ENCODE measurements around the gene TPX2.

TPX2 gene

DNA sequence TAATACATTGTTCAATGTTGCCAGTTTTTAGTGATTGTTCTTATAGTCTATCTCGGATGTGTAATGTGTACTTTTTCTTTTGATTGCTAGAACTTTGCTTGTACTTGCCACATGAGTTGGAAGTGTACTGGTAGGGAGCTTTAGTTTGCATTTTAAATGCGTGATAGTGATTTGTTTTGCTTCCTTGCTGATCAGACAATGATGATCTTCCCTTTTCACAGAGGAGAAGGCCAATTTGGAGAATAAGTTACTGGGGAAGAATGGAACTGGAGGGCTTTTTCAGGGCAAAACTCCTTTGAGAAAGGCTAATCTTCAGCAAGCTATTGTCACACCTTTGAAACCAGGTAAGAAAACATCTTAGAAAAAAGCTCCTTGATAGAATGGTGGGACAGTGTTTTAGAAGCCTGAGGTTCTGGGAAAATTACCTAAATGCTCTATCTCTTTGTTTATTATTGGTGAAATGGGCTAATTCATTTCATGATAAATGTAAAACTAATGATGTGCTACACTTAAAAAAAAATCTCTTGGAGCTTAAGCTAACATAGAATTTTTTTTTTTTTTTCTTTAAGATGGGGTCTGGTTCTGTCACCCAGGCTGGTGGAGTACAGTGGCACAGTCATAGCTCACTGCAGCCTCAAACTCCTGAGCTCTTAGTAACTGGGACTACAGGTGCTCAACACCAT lies 20.9 kb downstream of the TPX2 start:
- DNase-seq (ENCODE audit: low read depth in 1 of 2, low spot score in 1 of 2): no peak

DNA sequence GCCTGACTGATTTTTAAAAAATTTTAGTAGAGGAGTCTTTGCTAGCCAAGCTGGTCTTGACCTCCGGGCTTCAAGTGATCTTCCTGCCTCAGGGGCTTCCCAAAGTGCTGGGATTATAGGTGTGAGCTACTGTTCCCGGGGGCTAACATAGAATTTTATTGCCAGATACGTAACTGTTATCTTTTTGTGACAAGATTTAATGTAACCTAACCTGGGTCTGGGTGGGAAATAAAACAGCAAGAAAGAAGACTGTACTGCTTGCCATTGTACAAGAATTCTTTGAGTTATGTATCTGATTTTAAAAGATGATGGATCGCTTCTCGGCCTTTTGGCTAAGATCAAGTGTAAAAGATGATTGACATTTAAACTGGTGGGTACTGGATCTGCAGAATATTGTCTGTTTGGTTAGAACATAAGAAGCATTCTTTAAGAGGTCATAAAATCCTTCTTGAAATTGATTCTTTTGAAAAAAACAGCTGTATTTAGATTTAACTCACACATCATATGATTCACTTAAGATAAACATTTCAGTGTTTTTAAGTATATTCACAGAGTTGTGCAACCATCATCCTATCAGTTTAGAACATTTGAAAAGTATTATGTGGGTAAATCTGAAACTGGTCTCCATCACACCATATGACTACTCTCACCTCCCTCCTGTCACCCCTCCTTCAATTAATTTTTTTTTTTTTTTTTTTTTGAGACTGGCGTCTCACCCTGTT lies 21.6 kb downstream of the TPX2 start:
- DNase-seq (ENCODE audit: low read depth in 1 of 2, low spot score in 1 of 2): no peak

DNA sequence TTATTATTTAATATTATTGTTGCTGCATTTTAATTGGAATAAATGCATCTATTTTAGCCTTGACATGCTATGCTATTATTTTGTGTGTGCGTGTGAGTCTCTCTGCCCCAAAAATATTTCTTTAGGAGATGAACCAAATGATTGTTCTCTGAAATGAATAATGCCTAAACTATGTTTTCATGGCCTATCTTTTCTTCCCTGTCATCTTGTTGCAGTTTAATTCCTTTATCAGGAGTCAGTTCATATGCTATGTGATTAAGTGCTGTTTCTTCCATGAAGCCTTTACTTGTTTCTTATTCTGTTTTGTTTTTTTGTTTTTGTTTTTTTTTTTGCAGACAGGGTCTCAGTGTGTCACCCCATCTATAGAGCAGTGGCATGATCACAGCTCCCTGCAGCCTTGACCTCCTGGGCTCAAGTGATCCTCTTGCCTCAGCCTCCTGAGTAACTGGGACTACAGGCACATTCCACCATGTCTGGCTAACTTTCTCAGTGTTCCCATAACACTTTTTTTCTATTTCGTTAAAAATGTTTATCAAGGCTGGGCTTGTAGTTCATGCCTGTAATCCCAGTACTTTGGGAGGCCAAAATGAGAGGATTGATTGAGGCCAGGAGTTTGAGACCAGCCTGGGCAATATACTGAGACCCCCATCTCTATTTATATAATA lies 25.7 kb downstream of the TPX2 start:
- DNase-seq (ENCODE audit: low read depth in 1 of 2, low spot score in 1 of 2): no peak

DNA sequence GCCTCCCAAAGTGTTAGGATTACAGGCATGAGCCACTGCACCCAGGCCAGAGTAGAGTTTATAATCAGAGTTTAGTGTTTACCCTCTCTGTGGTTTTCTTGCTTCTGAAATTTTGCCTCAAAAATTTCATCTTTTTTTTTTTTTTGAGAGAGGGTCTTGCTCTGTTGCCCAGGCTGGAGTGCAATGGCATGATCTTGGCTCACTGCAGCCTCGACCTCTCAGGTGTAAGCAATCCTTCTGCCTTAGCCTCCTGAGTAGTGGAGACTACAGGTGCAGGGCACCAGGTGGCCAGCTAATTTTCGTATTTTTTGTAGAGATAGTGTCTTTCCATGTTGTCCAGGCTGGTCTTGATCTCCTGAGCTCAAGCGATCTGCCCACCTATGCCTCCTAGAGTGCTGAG lies 28.7 kb downstream of the TPX2 start:
- DNase-seq (ENCODE audit: low read depth in 1 of 2, low spot score in 1 of 2): no peak

DNA sequence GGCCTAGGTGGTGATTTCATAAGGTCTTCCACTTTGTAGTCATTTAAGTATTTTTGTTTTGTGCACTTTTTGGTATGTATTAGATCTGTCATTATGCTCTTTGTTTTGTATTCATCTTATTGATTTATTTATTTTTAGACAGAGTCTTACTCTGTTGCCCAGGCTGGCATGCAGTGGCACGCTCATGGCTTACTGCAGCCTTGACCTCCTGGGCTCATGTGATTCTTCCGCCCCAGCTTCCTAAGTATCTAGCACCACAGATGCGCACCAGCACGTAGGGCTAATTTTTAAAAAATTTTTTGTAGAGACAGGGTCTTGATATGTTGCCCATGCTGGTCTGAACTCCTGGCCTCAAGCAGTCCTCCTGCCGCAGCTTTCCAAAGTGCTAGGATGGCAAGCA lies 30.6 kb downstream of the TPX2 start:
- no peak for DNase-seq (ENCODE audit: low read depth in 1 of 2, low spot score in 1 of 2)

DNA sequence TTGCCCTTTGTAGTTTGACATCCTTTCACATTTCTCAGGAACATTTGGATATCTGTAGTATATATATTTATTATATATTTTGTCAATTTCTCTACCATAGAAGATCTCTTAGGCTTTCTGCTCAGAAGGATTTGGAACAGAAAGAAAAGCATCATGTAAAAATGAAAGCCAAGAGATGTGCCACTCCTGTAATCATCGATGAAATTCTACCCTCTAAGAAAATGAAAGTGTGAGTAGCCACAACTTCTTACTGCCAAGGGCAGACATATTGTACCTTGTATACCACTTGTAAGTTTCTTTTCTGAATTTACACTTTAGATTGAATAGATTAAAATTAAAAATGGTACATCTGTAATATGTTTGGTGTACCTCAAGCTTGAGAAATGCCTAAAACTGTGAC lies 31.2 kb downstream of the TPX2 start:
- DNase-seq (ENCODE audit: low read depth in 1 of 2, low spot score in 1 of 2): no peak

DNA sequence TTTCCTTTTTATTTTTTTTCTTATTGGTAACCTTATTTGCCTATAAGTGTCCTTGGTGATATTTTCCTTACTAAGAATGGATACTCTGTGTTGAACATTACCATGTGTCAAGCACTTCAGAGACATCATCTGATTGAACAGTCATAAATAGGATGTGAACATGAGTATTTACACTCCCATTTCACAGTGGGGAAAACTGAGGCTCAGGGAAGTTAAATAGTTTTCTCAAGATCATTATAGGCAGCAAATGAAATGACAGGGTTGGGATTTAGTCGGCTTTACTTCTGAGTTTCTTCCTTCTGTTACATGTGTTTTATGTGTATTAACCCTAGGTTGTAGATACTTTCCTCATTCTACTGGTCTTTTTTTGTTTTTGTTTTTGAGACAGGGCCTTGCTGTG lies 35.3 kb downstream of the TPX2 start:
- no peak for DNase-seq (ENCODE audit: low read depth in 1 of 2, low spot score in 1 of 2)

DNA sequence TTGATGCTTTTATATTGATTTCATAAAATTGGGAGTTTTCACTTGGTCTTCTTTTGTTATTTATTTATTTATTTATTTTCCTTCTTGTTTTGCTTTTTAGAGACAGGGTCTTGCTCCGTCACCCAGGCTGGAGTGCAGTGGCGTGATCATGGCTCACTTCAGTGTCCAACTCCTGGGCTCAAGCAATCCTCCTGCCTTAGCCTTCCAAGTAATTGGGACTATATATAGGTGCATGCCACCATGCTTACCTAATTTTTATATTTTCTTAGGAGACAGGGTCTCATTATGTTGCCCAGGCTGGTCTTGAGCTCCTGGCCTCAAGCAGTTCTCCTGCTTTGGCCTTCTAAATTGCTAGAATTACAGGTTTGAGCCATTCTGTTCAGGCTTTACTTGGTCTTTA lies 41.7 kb downstream of the TPX2 start:
- no peak for DNase-seq (ENCODE audit: low read depth in 1 of 2, low spot score in 1 of 2)

DNA sequence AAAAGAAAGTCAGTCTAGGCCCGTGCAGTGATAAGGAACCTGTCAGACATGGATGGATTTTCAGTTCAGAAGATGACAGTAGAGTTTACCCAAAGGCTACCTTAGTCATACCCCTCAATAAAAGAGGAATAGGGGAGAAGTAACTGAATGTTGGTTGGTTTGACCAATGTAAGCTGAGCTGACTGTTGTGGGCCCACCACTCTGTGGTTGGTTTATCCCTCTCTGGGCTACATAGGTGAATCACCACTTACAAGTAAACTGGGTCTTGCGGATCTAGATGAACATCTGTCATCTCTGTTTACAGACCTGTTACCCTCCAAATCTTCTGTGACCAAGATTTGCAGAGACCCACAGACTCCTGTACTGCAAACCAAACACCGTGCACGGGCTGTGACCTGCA lies 42.9 kb downstream of the TPX2 start:
- no peak for DNase-seq (ENCODE audit: low read depth in 1 of 2, low spot score in 1 of 2)

DNA sequence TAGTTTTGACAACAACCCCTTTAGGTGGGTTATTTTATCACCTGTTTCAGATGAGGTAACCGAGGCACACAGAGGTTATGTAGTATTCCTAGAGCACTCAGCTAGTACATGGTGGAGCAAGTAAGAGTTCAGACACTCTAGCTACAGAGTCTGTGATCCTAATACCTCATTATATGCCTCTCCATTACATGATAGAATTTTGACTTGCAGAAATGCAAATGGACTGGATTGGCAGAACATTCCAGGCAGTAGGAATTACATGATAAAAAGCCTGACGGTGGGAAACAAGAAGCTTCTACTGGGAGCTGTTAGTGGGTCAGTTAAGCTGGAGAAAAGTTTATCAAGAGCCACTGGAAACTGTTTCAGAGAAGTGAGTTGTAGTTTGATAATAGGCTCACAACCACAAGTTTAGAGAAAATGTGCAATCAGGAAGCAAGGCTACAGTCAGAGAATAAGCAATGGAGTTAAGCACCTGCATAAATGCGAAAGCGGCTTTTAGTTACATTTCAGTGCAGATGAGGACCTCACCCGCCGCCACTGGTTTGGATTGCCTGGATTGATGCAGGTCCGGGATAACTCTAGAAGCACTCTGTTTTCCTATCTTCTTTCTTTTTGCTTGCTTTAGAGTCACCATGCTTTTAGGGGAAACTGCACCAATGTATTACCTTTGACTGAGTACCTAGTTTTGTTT lies 45.4 kb downstream of the TPX2 start:
- no peak for DNase-seq (ENCODE audit: low read depth in 1 of 2, low spot score in 1 of 2)

DNA sequence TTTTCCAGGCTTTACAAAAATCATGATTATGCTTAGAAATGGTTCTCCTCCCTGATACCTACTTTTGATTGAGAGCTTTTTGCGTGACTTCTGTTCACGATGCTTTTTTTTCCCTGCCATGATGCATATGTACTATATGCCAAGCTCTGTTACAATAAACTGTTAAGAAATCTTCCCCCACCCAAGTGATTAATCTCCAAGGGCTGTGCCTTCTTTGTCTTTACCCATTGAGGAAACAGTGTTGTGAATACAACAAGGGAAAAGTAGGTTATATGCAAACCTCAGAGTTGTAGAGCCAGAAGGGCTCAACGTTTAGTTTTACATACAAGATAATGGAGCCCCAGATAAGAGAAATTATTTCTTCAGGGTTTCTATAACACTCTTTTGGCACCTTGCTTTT lies 46.0 kb downstream of the TPX2 start:
- DNase-seq (ENCODE audit: low read depth in 1 of 2, low spot score in 1 of 2): no peak

DNA sequence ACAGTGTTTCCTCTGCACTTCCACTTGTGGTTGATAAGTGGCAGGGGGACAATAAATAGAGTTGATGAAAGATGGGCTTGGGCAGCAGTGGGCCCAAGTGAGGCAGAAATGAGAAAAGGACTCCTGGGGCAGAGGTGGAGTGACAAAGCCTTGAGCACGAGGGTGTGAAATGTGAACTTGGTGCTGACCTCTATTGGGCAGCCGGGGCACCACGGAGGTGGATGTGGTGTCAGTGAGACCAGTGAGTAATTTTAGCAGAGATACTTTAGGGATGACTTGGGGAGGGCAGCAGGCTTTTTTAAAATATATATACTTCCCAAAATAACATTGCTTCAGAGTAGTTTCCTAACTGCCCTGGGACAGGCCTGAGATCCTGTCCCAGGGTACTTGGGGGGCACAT lies 49.5 kb downstream of the TPX2 start:
- no peak for DNase-seq (ENCODE audit: low read depth in 1 of 2, low spot score in 1 of 2)

DNA sequence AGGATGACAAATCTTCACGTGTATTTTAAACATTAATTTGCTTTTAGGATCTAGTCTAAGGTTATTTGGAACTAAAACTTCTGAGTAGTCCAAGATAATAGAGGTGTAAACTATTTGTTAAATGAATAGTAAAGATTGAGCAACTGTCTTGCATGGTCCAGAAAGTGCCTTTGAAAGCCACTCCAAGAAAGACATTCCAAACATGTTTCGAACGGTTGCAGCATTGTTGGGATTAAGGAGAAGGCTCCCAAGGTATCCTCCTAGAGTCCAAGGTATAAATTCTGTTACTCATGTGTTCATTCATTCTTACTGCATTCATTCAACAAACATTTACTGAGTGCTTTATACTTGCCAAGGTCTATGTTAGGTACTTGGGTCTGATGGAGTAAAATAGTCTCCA lies 51.3 kb downstream of the TPX2 start:
- DNase-seq (ENCODE audit: low read depth in 1 of 2, low spot score in 1 of 2): no peak

DNA sequence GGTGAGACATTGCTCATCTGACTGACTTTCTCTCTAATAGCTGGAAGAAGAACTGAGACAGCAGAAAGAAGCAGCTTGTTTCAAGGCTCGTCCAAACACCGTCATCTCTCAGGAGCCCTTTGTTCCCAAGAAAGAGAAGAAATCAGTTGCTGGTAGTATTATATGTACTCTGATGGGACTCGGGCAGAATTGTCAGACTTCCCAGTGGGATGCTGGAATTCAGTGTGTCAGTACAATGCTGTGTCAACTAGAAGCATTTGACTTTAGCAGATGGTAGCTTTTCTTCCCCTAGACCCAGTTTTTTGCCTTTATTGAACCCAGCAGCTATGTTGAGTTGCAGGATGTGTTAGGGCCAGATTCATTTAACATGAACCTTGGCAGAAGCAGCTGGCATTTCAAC lies 58.3 kb downstream of the TPX2 start:
- no peak for DNase-seq (ENCODE audit: low read depth in 1 of 2, low spot score in 1 of 2)

DNA sequence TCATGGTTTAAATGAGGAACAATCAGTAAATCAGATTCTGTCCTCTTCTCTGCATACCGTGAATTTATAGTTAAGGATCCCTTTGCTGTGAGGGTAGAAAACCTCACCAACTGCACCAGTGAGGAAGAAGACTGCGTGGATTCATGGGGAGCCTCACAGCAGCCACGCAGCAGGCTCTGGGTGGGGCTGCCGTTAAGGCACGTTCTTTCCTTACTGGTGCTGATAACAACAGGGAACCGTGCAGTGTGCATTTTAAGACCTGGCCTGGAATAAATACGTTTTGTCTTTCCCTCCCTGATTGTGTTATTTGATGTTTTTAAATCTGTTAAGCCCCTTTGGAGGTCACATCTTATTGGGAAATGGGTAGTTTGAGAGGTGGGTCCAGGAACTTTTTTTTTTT lies 62.4 kb downstream of the TPX2 start:
- no peak for DNase-seq (ENCODE audit: low read depth in 1 of 2, low spot score in 1 of 2)

DNA sequence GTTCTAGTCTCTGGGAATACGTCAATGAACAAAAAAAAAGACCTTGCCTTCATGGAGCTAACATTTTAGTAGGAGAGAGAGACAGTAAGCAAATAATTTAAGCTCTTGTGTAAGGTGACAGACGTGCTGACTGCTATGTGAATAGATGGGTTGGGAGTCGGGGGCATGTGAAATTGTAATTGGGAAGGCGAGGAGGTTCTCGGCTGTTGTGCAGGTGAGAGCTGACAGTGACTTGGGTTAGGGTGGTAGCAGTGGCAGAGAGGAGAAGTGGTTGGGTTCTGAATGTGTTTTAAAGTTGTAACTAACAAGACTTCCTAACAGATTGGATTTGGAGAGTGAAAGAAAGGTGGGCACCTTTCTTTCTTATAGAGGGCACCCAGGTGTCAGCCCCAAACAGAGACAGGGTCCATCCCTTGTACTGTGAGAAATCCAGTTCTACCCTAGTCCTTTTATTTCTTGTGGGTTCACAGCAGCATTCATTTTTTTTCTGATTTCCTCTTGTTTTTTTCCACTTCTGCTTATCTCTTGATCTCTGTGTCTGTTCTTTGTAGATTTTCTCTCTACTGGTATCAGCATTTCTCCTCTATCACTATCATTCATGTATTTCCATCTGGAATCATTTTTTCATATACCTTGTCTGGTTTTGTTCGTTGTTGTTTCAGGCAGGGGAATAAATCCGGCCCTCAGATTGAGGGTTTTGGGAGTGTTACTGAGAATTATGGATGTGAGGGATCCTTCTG lies 64.6 kb downstream of the TPX2 start:
- no peak for DNase-seq (ENCODE audit: low read depth in 1 of 2, low spot score in 1 of 2)

DNA sequence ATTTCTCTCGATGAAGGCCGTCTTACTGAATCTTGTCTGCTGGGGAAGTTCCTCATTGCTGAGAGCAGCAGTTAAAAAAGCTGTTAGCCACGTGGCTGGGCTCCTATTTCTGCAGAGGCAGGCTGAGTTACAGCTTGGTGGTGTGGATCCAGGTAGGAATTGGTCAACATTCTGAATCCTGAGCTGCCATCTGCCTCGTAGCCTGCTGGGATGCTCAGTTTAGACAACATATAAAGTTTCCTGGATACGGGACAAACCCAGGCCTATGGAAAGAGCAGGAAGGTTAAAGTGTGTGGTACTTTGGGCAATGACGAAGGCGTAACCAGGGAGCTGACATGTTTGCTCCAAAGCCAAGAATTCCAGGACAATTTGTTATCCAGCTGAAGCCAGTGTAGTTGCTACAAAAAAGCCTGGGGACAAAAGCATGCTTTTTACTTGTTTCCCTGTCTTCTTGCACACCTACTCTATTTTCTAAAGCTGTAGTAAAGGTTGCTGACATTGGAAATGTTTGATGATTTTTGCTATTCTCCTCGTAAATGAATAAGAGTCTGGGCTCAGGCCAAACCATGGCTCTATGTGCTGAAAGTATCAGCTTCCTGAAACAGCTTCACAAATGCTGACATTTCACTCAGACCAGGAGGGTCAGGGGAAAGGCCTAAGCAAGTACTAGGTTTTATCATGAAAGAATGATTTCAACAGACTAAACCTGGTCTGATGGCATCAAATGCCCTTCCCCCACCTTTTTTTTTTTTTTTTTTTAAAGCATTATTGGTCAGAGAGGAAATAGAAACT lies 67.7 kb downstream of the TPX2 start:
- no peak for DNase-seq (ENCODE audit: low read depth in 1 of 2, low spot score in 1 of 2)

DNA sequence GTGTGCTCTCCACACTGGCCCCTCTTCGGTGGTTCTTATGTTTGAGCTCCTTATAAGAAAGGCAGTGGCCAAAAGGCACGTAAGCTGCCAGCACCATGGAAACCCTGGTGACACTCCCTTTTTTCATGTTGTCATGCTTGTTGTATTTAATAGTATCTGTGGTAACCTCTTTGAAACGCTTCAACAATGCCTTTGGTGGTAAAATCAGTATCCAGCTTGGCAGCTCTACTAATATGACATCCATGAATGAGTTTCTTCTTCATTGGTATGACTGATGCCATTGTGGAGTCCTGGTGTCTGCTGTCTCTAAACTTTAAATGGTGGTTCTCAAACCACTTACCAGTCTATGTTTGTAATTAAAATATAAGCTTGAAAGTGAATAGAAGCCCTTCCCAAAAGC lies 69.4 kb downstream of the TPX2 start:
- DNase-seq (ENCODE audit: low read depth in 1 of 2, low spot score in 1 of 2): no peak

DNA sequence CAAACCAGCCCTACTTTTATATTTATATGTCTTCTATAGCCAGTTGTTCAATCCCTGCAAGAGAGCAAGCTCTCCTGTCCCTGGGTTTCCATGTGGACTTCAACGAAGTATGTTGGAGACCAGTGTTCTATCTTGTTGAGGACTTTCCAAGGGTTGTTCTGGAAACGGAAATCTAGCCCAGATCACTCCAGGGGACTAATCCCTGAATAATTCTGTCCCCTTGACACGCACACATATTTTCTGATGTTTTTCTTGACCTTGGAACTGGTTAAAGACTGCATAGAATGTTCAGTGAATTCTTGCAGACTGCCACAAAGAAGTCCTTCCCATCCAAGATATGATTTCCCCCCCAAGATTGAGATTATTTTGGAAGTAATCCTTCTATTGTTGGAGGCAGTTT lies 70.6 kb downstream of the TPX2 start:
- no peak for DNase-seq (ENCODE audit: low read depth in 1 of 2, low spot score in 1 of 2)

DNA sequence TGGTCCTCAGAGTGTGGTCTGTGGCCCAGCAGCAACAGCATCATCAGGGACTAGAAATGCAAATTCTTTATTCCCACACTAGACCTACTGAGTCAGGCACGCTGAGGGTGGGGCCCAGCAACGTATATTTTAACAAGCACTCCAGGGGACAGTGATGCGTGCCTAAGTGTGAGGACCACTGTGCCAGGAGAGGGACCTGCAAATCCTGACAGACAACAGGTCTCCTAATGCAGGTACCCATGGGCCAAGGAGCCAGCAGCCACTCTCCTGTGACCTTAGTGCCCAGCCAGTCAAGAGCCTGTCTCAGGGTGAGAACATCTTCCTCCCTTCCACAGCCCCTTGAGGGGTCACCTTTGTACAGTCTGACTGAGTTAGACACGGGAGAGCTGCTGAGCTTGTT lies 72.1 kb downstream of the TPX2 start:
- DNase-seq (ENCODE audit: low read depth in 1 of 2, low spot score in 1 of 2): no peak

Measured in activated CD4-positive, alpha-beta T cell treated with anti-CD3 and anti-CD28 coated beads, Interleukin-2, amount 50 U/mL, for 24 hours (primary cell).